ENCODE results near the gene GOT1. TPM values are rescaled to one million over a fixed set of nuclear protein-coding genes. Genes with fewer than 3 reads are reported as not detected.

Gene GOT1
- polyA plus RNA-seq, 3 donors, result 2.6 to 10.4 (median 8.2) TPM

- Histone ChIP-seq H3K79me2 (ENCODE audit: insufficient read depth, low read length) (no peaks in the 10 kb centered on the region), H3K4me1 (ENCODE audit: control insufficient read depth in 1 of 2, insufficient read depth in 2 of 2, low read length in 2 of 2) (peaks cover 0 to 4% of the 10 kb centered on the region in 2 donors), H3K27ac (ENCODE audit: low read depth in 1 of 2, low read length in 2 of 2) (no peak overlapping the region), H3K4me2 (replicated peaks; ENCODE audit: extremely low read depth, low read length, poor library complexity, severe bottlenecking) (no peak overlapping the region), H3K27me3 (ENCODE audit: control insufficient read depth in 2 of 2, insufficient read depth in 2 of 2, low read length in 2 of 2) (no peaks in the 10 kb centered on the region), H3K9me3 (replicated peaks in 1 of 2; ENCODE audit: control insufficient read depth in 1 of 2, insufficient read depth in 1 of 2, low read length in 2 of 2) (no peaks in the 10 kb centered on the region), H2AFZ (ENCODE audit: insufficient read depth, low read depth, low read length, poor library complexity, severe bottlenecking) (no peak overlapping the region), H3K4me3 (replicated peaks in 1 of 3; ENCODE audit: low read depth in 2 of 3, low read length in 3 of 3) (no peak overlapping the region), H4K20me1 (ENCODE audit: insufficient read depth, low read length) (no peaks in the 10 kb centered on the region), H3K9ac (ENCODE audit: insufficient read depth, low read length, poor library complexity, severe bottlenecking) (no peak overlapping the region), H3K36me3 (replicated peaks in 1 of 2; ENCODE audit: control insufficient read depth in 1 of 2, insufficient read depth in 2 of 2, low read length in 2 of 2) (no peaks in the 10 kb centered on the region)
- 80% methylated on average over 1 of the region's 5 CpGs for WGBS (ENCODE audit: insufficient coverage)
- intact Hi-C loops (cut with micrococcal nuclease), result no loop called here
- Mint-ChIP-seq H3K27ac (no peak overlapping the region), H3K9me3 (peaks cover 0 to 2% (median 0%) of the 10 kb centered on the region in 7 donors), H3K4me3 (no peak overlapping the region), H3K4me1 (peaks cover 11% of the 10 kb centered on the region), H3K36me3 (no peaks in the 10 kb centered on the region), H3K27me3 (ENCODE audit: low read depth in 3 of 3) (peaks cover 0 to 5% (median 1%) of the 10 kb centered on the region in 3 donors)
- TF ChIP-seq CTCF (IDR thresholded peaks at IDR 0.05), result no peak
- no peak for DNase-seq
Observed at GRCh38 chr10:99369126-99369525, 61.3 kb downstream of the GOT1 start.

- no peaks in the 10 kb centered on the region for H3K36me3 Mint-ChIP-seq
- DNase-seq, result no peak
- TF ChIP-seq CTCF (IDR thresholded peaks at IDR 0.05), result no peak
- Histone ChIP-seq H3K9ac (ENCODE audit: insufficient read depth, low read length, poor library complexity, severe bottlenecking) (no peak overlapping the region), H3K27ac (ENCODE audit: low read depth in 1 of 2, low read length in 2 of 2) (no peak overlapping the region), H4K20me1 (ENCODE audit: insufficient read depth, low read length) (no peaks in the 10 kb centered on the region), H2AFZ (ENCODE audit: insufficient read depth, low read depth, low read length, poor library complexity, severe bottlenecking) (no peak overlapping the region), H3K4me3 (replicated peaks in 1 of 3; ENCODE audit: low read depth in 2 of 3, low read length in 3 of 3) (no peak overlapping the region), H3K9me3 (replicated peaks in 1 of 2; ENCODE audit: control insufficient read depth in 1 of 2, insufficient read depth in 1 of 2, low read length in 2 of 2) (no peaks in the 10 kb centered on the region), H3K36me3 (replicated peaks in 1 of 2; ENCODE audit: control insufficient read depth in 1 of 2, insufficient read depth in 2 of 2, low read length in 2 of 2) (no peaks in the 10 kb centered on the region), H3K27me3 (ENCODE audit: control insufficient read depth in 2 of 2, insufficient read depth in 2 of 2, low read length in 2 of 2) (no peaks in the 10 kb centered on the region), H3K4me2 (replicated peaks; ENCODE audit: extremely low read depth, low read length, poor library complexity, severe bottlenecking) (no peak overlapping the region), H3K4me1 (ENCODE audit: control insufficient read depth in 1 of 2, insufficient read depth in 2 of 2, low read length in 2 of 2) (peaks cover 0 to 4% of the 10 kb centered on the region in 2 donors), H3K79me2 (ENCODE audit: insufficient read depth, low read length) (no peaks in the 10 kb centered on the region)
- 100% methylated on average over 1 of the region's 1 CpG for WGBS (ENCODE audit: insufficient coverage)
- no peak overlapping the region for H3K4me3 Mint-ChIP-seq
- H3K27ac Mint-ChIP-seq, result no peak overlapping the region
- H3K9me3 Mint-ChIP-seq, result peaks cover 0 to 2% (median 0%) of the 10 kb centered on the region in 7 donors
- peaks cover 11% of the 10 kb centered on the region for H3K4me1 Mint-ChIP-seq
- peaks cover 1 to 4% (median 2%) of the 10 kb centered on the region in 3 donors for H3K27me3 Mint-ChIP-seq (ENCODE audit: low read depth in 3 of 3)
- intact Hi-C loops (cut with micrococcal nuclease), result no loop called here
Observed at GRCh38 chr10:99368646-99369045, 61.8 kb downstream of the GOT1 start.

Data from CD14-positive monocyte (primary cell).